T-helper 17 cell (primary cell): Measurements from ENCODE around the gene ZCCHC8. TPM values are rescaled to one million over a fixed set of nuclear protein-coding genes. Genes with fewer than 3 reads are reported as not detected.
"Not testable (repeated sequence)": the region's sequence is repeated elsewhere in the genome, so short reads cannot be mapped to it uniquely, and the experiment has no call there.

Experiments
- ATAC-seq: fragments of 150-1000 bp; cut with Tn5 transposase; 2 replicates; pipeline ENCODE4 v1.10.0; 2021; ENCODE audit warnings: mild to moderate bottlenecking, moderate library complexity
- DNase-seq, 3 donors: peaks; one replicate each; pipeline versions ENCODE4 v3.0.0 to v3.0.0-alpha.2; 2020 to 2021
- H3K9me3 ChIP-seq: one replicate; pipeline ENCODE4 v1.7.0; 2013; ENCODE audit warnings: low read length, mild to moderate bottlenecking; ENCODE audit not compliant: control insufficient read depth, poor library complexity, severe bottlenecking
- H3K27ac Mint-ChIP-seq: one replicate; pipeline ENCODE4 v1.8.0; 2022; ENCODE audit warnings: mild to moderate bottlenecking, moderate library complexity, mixed read lengths
- H3K27me3 Mint-ChIP-seq: one replicate; pipeline ENCODE4 v1.8.0; 2022; ENCODE audit warnings: mixed read lengths
- H3K36me3 Mint-ChIP-seq: one replicate; pipeline ENCODE4 v1.8.0; 2022; ENCODE audit warnings: low read depth, mixed read lengths
- H3K4me1 Mint-ChIP-seq: one replicate; pipeline ENCODE4 v1.8.0; 2022; ENCODE audit warnings: mild to moderate bottlenecking, mixed read lengths
- H3K4me3 Mint-ChIP-seq: one replicate; pipeline ENCODE4 v1.8.0; 2022; ENCODE audit warnings: mild to moderate bottlenecking, moderate library complexity, mixed read lengths
- total RNA-seq, 4 donors: library from RNA in 2 of 4; stranded (reverse) in 2 of 4; gene quantifications; one replicate each; pipeline ENCODE4 v1.2.3 and lab custom pipeline; 2022 to 2026

The ZCCHC8 gene
- total RNA-seq, 2 donors from 2014 or later: 53.0 to 60.3 TPM

DNA sequence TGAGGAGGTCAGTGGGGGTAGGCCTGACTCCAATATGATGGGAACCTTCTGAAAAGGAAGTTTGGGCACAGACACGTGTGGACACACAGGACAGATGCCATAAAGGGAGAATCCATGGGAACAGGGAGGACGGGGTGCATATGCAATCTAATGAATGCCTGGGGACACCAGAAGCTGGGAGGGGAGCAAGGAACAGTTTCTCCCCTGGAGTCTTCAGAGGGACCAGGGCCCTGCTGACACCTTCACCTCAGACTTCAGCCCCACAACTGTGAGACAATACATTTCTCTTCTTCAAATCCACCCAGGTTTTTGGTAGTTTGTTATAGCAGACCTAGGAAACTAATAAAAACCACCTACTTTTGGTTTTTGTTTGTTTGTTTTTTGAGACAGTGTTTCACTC lies 43.1 kb downstream of the ZCCHC8 start:
- Mint-ChIP-seq H3K27me3 (no peaks in the 10 kb centered on the region), H3K36me3 (no peaks in the 10 kb centered on the region), H3K27ac (no peak overlapping the region), H3K4me1 (peaks cover 19% of the 10 kb centered on the region), H3K4me3 (no peak overlapping the region)
- DNase-seq (no peak), ATAC-seq (no peak)
- no peaks in the 10 kb centered on the region for H3K9me3 ChIP-seq

DNA sequence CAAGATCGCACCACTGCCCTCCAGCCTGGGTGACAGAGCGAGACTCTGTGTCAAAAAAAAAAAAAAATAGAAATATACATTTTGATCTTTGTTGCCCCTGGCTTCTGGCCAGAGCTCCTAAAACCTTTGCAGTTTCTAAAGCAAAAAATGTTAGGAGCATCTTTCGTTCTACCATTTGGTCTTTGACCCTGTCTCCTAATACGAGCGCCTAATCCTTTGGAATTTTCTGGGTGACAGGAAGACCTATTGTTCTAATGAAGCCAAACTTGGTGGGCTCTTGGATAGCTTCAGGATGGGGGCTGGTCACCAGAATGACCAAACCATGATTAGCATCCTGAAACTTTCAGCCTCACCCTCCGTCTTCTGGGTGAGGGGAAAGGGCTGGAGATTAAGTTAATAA lies 46.0 kb downstream of the ZCCHC8 start:
- peaks cover 24% of the 10 kb centered on the region for H3K4me1 Mint-ChIP-seq
- H3K4me3 Mint-ChIP-seq: no peak overlapping the region
- ATAC-seq: no peak
- no peak for DNase-seq
- no peaks in the 10 kb centered on the region for H3K9me3 ChIP-seq
- no peaks in the 10 kb centered on the region for H3K36me3 Mint-ChIP-seq
- H3K27ac Mint-ChIP-seq: no peak overlapping the region
- H3K27me3 Mint-ChIP-seq: no peaks in the 10 kb centered on the region

DNA sequence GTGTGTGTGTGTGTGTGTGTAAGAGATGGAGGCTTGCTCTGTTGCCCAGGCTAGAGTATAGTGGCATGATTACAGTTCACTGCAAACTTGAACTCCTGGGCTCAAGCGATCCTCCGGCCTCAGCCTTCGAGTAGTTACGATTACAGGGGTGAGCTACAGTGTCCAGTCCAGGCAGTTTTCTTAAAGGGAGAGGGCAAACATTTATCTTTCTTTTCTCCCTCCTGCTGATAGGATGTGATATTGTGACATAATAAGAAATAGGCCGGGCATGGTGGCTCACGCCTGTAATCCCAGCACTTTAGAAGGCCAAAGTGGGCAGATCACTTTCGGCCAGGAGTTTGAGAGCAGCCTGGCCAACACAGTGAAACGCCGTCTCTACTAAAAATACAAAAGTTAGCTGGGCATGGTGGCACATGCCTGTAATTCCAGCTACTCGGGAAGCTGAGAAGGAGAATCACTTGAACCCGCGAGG lies 46.4 kb downstream of the ZCCHC8 start:
- Mint-ChIP-seq H3K4me1 (peaks cover 24% of the 10 kb centered on the region), H3K36me3 (no peaks in the 10 kb centered on the region), H3K27ac (peak overlapping the region; percentile 96), H3K4me3 (peak overlapping the region; percentile 88), H3K27me3 (no peaks in the 10 kb centered on the region)
- H3K9me3 ChIP-seq: no peaks in the 10 kb centered on the region
- no peak for ATAC-seq
- no peak for DNase-seq

GRCh38 chr12:122452701-122453285 lies 47.9 kb downstream of the ZCCHC8 start:
- peak overlapping the region; percentile 96 for H3K27ac Mint-ChIP-seq
- no peaks in the 10 kb centered on the region for H3K9me3 ChIP-seq
- no peaks in the 10 kb centered on the region for H3K27me3 Mint-ChIP-seq
- DNase-seq (no peak), ATAC-seq (peak; percentile 5)
- H3K4me1 Mint-ChIP-seq: peaks cover 22% of the 10 kb centered on the region
- H3K4me3 Mint-ChIP-seq: peak overlapping the region; percentile 88
- no peaks in the 10 kb centered on the region for H3K36me3 Mint-ChIP-seq

DNA sequence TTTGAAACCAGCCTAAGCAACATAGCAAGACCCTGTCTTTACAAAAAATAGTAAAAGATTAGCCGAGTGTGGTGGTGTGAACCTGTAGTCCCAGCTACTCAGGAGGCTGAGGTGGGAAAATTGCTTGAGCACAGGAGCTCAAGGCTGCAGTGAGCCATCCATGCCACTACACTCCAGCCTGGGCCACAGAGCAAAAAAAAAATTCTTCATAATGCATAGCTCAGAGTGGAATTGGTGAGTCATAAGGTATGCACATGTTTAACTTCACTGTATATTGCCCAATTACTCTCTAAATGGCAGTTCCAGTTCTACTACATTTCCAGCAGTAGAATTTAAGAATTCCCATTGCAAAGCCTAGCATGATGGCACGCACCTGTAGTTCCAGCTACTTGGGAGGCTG lies 51.4 kb downstream of the ZCCHC8 start:
- DNase-seq (no peak), ATAC-seq (no peak)
- Mint-ChIP-seq H3K27ac (no peak overlapping the region), H3K4me1 (peaks cover 20% of the 10 kb centered on the region), H3K27me3 (no peaks in the 10 kb centered on the region), H3K36me3 (peaks cover 2% of the 10 kb centered on the region), H3K4me3 (no peak overlapping the region)
- no peaks in the 10 kb centered on the region for H3K9me3 ChIP-seq

- not testable (repeated sequence) for H3K36me3 Mint-ChIP-seq, H3K27me3 Mint-ChIP-seq, ATAC-seq, H3K27ac Mint-ChIP-seq, H3K9me3 ChIP-seq, H3K4me3 Mint-ChIP-seq, DNase-seq
- peaks cover 11% of the 10 kb centered on the region for H3K4me1 Mint-ChIP-seq
These were observed 52.9 kb downstream of the ZCCHC8 start for GRCh38 chr12:122447825-122448224.

GRCh38 chr12:122446390-122446789 lies 54.3 kb downstream of the ZCCHC8 start:
- not testable (repeated sequence) for DNase-seq

DNA sequence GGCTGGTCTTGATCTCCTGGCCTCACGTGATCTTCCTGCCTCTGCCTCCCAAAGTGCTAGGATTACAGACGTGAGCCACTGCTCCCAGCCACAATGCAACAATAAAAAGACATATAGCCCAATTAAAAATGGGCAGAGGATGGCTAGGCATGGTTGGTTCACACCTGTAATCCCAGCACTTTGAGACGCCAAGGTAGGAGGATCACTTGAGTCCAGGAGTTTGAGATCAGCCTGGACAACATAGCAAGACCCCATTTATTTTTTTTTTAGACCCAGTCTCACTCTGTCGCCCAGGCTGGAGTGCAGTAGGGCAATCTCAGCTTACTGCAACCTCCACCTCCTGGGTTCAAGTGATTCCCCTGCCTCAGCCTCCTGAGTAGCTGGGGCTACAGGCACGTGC lies 56.7 kb downstream of the ZCCHC8 start:
- ATAC-seq, H3K4me1 Mint-ChIP-seq: not testable (repeated sequence)

More at GRCh38 chr12:122446390-122446789, 54.3 kb downstream of the ZCCHC8 start:
- H3K27me3 Mint-ChIP-seq, H3K9me3 ChIP-seq, H3K27ac Mint-ChIP-seq, ATAC-seq, H3K4me3 Mint-ChIP-seq, H3K36me3 Mint-ChIP-seq, H3K4me1 Mint-ChIP-seq: not testable (repeated sequence)

GRCh38 chr12:122438822-122439221 lies 61.9 kb downstream of the ZCCHC8 start:
- not testable (repeated sequence) for H3K9me3 ChIP-seq, H3K4me1 Mint-ChIP-seq, ATAC-seq, H3K27ac Mint-ChIP-seq, H3K4me3 Mint-ChIP-seq, H3K36me3 Mint-ChIP-seq, H3K27me3 Mint-ChIP-seq, DNase-seq

More for the DNA sequence above, 56.7 kb downstream of the ZCCHC8 start:
- not testable (repeated sequence) for H3K9me3 ChIP-seq, H3K36me3 Mint-ChIP-seq, H3K27me3 Mint-ChIP-seq, H3K4me3 Mint-ChIP-seq, DNase-seq, H3K27ac Mint-ChIP-seq

GRCh38 chr12:122437656-122438121 lies 63.0 kb downstream of the ZCCHC8 start:
- peaks cover 6% of the 10 kb centered on the region for H3K4me1 Mint-ChIP-seq
- no peak overlapping the region for H3K27ac Mint-ChIP-seq
- no peak overlapping the region for H3K4me3 Mint-ChIP-seq
- H3K36me3 Mint-ChIP-seq: no peaks in the 10 kb centered on the region
- no peak for ATAC-seq
- DNase-seq: no peak
- no peaks in the 10 kb centered on the region for H3K9me3 ChIP-seq
- H3K27me3 Mint-ChIP-seq: no peaks in the 10 kb centered on the region

GRCh38 chr12:122435186-122435585 lies 65.5 kb downstream of the ZCCHC8 start:
- ATAC-seq: no peak
- H3K9me3 ChIP-seq: no peaks in the 10 kb centered on the region
- no peak overlapping the region for H3K4me3 Mint-ChIP-seq
- no peak for DNase-seq
- no peaks in the 10 kb centered on the region for H3K27me3 Mint-ChIP-seq
- H3K27ac Mint-ChIP-seq: no peak overlapping the region
- no peaks in the 10 kb centered on the region for H3K36me3 Mint-ChIP-seq
- H3K4me1 Mint-ChIP-seq: peaks cover 6% of the 10 kb centered on the region

DNA sequence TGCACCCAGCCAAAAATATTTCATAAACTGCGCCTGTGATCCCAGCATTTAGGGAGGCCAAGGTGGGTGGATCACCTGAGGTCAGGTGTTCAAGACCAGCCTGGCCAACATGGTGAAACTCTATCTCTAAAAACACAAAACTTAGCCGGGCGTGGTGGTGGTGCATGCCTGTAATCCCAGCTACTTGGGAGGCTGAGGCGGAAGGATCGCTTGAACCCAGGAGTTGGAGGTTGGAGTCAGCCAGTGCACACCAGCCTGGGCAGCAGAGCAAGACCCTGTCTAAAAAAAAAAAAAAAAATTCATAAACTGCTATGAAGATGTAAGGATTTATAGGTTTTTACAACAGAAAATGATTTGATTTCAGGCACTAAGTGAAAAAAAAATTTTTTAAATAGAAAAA lies 71.7 kb downstream of the ZCCHC8 start:
- not testable (repeated sequence) for DNase-seq, H3K4me1 Mint-ChIP-seq, H3K36me3 Mint-ChIP-seq, H3K27me3 Mint-ChIP-seq, H3K9me3 ChIP-seq, H3K4me3 Mint-ChIP-seq, H3K27ac Mint-ChIP-seq, ATAC-seq

DNA sequence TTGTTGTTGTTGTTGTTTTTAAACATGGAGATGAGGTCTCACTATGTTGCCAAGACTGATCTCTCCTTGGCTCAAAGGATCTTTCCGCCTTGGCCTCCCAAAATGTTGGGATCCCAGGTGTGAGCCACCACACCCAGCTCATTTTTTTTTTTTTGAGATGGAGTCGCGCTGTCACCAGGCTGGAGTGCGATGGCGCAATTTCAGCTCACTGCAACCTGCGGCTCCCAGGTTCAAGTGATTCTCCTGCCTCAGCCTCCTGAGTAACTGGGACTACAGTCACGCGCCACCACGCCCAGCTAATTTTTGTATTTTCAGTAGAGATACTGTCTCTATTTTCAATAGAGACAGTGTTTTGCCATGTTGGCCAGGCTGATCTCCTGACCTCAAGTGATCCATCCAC lies 73.3 kb downstream of the ZCCHC8 start:
- Mint-ChIP-seq H3K36me3 (no peaks in the 10 kb centered on the region), H3K27me3 (no peaks in the 10 kb centered on the region), H3K4me3 (no peak overlapping the region), H3K27ac (no peak overlapping the region), H3K4me1 (peaks cover 5% of the 10 kb centered on the region)
- ATAC-seq (no peak), DNase-seq (no peak)
- H3K9me3 ChIP-seq: no peaks in the 10 kb centered on the region
